ENCODE measurements around the gene COL6A2.
"Not testable (repeated sequence)": the region's sequence is repeated elsewhere in the genome, so short reads cannot be mapped to it uniquely, and the experiment has no call there.

Gene COL6A2

GRCh38 chr21:46095083-46095719 lies 2.7 kb upstream of the COL6A2 start:
- DNase-seq, result no peak

- DNase-seq, result peak; percentile 14 to 15
These were observed 1.9 kb upstream of the COL6A2 start for GRCh38 chr21:46095814-46096595.

GRCh38 chr21:46096596-46097335 lies 1.1 kb upstream of the COL6A2 start:
- DNase-seq, result peak; percentile 14 to 18

- DNase-seq, result peak; percentile 25 to 33
These were observed 610 bp downstream of the COL6A2 start for GRCh38 chr21:46098303-46099141.

- DNase-seq, result peak; percentile 16 to 18
These were observed 1.6 kb downstream of the COL6A2 start for GRCh38 chr21:46099476-46099875.

- no peak for DNase-seq
These were observed 2.1 kb downstream of the COL6A2 start for GRCh38 chr21:46100020-46100419.

GRCh38 chr21:46100426-46100825 lies 2.5 kb downstream of the COL6A2 start:
- peak in 1 of 2 experiments; percentile 13 for DNase-seq

GRCh38 chr21:46100906-46101305 lies 3.0 kb downstream of the COL6A2 start:
- DNase-seq, result no peak

- no peak for DNase-seq
These were observed 6.2 kb downstream of the COL6A2 start for GRCh38 chr21:46104104-46104503.

GRCh38 chr21:46107376-46107775 lies 9.5 kb downstream of the COL6A2 start:
- not testable (repeated sequence) for DNase-seq

GRCh38 chr21:46108827-46109312 lies 11.0 kb downstream of the COL6A2 start:
- peak in 1 of 2 experiments; percentile 5 for DNase-seq

- peak in 1 of 2 experiments; percentile 2 for DNase-seq
These were observed 11.7 kb downstream of the COL6A2 start for GRCh38 chr21:46109313-46110221.

- no peak for DNase-seq
These were observed 12.7 kb downstream of the COL6A2 start for GRCh38 chr21:46110499-46111192.

GRCh38 chr21:46111193-46111571 lies 13.3 kb downstream of the COL6A2 start:
- peak in 1 of 2 experiments; percentile 7 for DNase-seq

GRCh38 chr21:46111857-46112724 lies 14.2 kb downstream of the COL6A2 start:
- peak; percentile 5 to 10 for DNase-seq

- DNase-seq, result peak; percentile 3 to 9
These were observed 14.9 kb downstream of the COL6A2 start for GRCh38 chr21:46112725-46113215.

GRCh38 chr21:46113497-46114176 lies 15.7 kb downstream of the COL6A2 start:
- no peak for DNase-seq

GRCh38 chr21:46114963-46115362 lies 17.1 kb downstream of the COL6A2 start:
- no peak for DNase-seq

Data from activated T-cell treated with anti-CD3 and anti-CD28 coated beads, Interleukin-2, amount 50 U/mL, for 48 hours (primary cell).